HEK293 (cell line): ENCODE results near the gene RNF40.
A peak's percentile ranks its signal among the peaks of the same experiment; 100 is the strongest.

Experiments used
- HOXD13 ChIP-seq: sonication (generic); formaldehyde crosslinking; IDR thresholded peaks from 2 replicates; pipeline ENCODE4 v1.8.0; 2022; ENCODE audit warnings: missing genetic modification reagents, borderline replicate concordance
- KLF1 ChIP-seq: fragments of 450-650 bp; formaldehyde crosslinking; IDR thresholded peaks from 2 replicates; pipeline ENCODE4 v1.5.1; 2016; ENCODE audit warnings: missing biosample characterization, missing genetic modification characterization
- KLF10 ChIP-seq: fragments of 450-650 bp; IDR thresholded peaks from 2 replicates; pipeline ENCODE4 v1.5.1; 2018; ENCODE audit warnings: missing biosample characterization, mild to moderate bottlenecking, missing genetic modification characterization
- KLF17 ChIP-seq: fragments of 450-650 bp; formaldehyde crosslinking; IDR thresholded peaks from 2 replicates; pipeline ENCODE4 v1.5.1; 2016; ENCODE audit warnings: missing biosample characterization, missing genetic modification characterization
- MZF1 ChIP-seq: fragments of 450-650 bp; formaldehyde crosslinking; IDR thresholded peaks from 2 replicates; pipeline ENCODE4 v1.5.1; 2017; ENCODE audit warnings: missing biosample characterization, missing genetic modification characterization, borderline replicate concordance
- OSR2 ChIP-seq: fragments of 450-650 bp; formaldehyde crosslinking; IDR thresholded peaks from 2 replicates; pipeline ENCODE4 v1.5.1; 2016; ENCODE audit warnings: missing biosample characterization, missing genetic modification characterization
- REPIN1 ChIP-seq: fragments of 450-650 bp; formaldehyde crosslinking; IDR thresholded peaks from 2 replicates; pipeline ENCODE4 v1.5.1; 2017; ENCODE audit warnings: missing biosample characterization, missing genetic modification characterization, low read depth
- SP2 ChIP-seq: fragments of 450-650 bp; formaldehyde crosslinking; IDR thresholded peaks from 2 replicates; pipeline ENCODE4 v1.5.1; 2016; ENCODE audit warnings: missing biosample characterization, missing genetic modification characterization
- TRIM28 ChIP-seq: IDR thresholded peaks from 2 replicates; pipeline ENCODE4 v1.6.1; 2011; ENCODE audit warnings: low read length, control low read depth, borderline replicate concordance
- WT1 ChIP-seq: fragments of 450-650 bp; formaldehyde crosslinking; IDR thresholded peaks from 2 replicates; pipeline ENCODE4 v1.5.1; 2016; ENCODE audit warnings: missing biosample characterization, missing genetic modification characterization
- ZBTB1 ChIP-seq: fragments of 450-650 bp; formaldehyde crosslinking; IDR thresholded peaks from 2 replicates; pipeline ENCODE4 v1.5.1; 2016; ENCODE audit warnings: missing biosample characterization, missing genetic modification characterization
- ZBTB44 ChIP-seq: fragments of 450-650 bp; IDR thresholded peaks from 2 replicates; pipeline ENCODE4 v1.5.1; 2018; ENCODE audit warnings: missing biosample characterization, mild to moderate bottlenecking, missing genetic modification characterization
- ZBTB48 ChIP-seq: fragments of 450-650 bp; formaldehyde crosslinking; IDR thresholded peaks from 2 replicates; pipeline ENCODE4 v1.5.1; 2016; ENCODE audit warnings: missing biosample characterization, missing genetic modification characterization
- ZBTB7A ChIP-seq: fragments of 450-650 bp; formaldehyde crosslinking; IDR thresholded peaks from 2 replicates; pipeline ENCODE4 v1.5.1; 2016; ENCODE audit warnings: low read depth, missing biosample characterization, missing genetic modification characterization
- ZFP37 ChIP-seq: fragments of 450-650 bp; formaldehyde crosslinking; IDR thresholded peaks from 2 replicates; pipeline ENCODE4 v1.5.1; 2016; ENCODE audit warnings: missing biosample characterization, missing genetic modification characterization
- ZFP41 ChIP-seq: fragments of 450-650 bp; formaldehyde crosslinking; IDR thresholded peaks from 2 replicates; pipeline ENCODE4 v1.5.1; 2016; ENCODE audit warnings: missing biosample characterization, missing genetic modification characterization, borderline replicate concordance
- ZNF114 ChIP-seq: fragments of 450-650 bp; formaldehyde crosslinking; IDR thresholded peaks from 2 replicates; pipeline ENCODE4 v1.5.0; 2017; ENCODE audit warnings: missing biosample characterization, missing genetic modification characterization
- ZNF155 ChIP-seq: fragments of 450-650 bp; formaldehyde crosslinking; IDR thresholded peaks from 2 replicates; pipeline ENCODE4 v1.5.1; 2016; ENCODE audit warnings: missing biosample characterization, missing genetic modification characterization
- ZNF175 ChIP-seq: fragments of 450-650 bp; formaldehyde crosslinking; IDR thresholded peaks from 2 replicates; pipeline ENCODE4 v1.5.1; 2016; ENCODE audit warnings: missing biosample characterization, missing genetic modification characterization
- ZNF223 ChIP-seq: fragments of 450-650 bp; formaldehyde crosslinking; IDR thresholded peaks from 2 replicates; pipeline ENCODE4 v1.5.1; 2016; ENCODE audit warnings: missing biosample characterization, missing genetic modification characterization
- ZNF26 ChIP-seq: fragments of 450-650 bp; formaldehyde crosslinking; IDR thresholded peaks from 2 replicates; pipeline ENCODE4 v1.5.1; 2016; ENCODE audit warnings: missing biosample characterization, missing genetic modification characterization
- ZNF266 ChIP-seq: fragments of 450-650 bp; formaldehyde crosslinking; IDR thresholded peaks from 2 replicates; pipeline ENCODE4 v1.5.1; 2016; ENCODE audit warnings: missing biosample characterization, missing genetic modification characterization, low read depth
- ZNF302 ChIP-seq: fragments of 450-650 bp; formaldehyde crosslinking; IDR thresholded peaks from 2 replicates; pipeline ENCODE4 v1.5.1; 2016; ENCODE audit warnings: missing biosample characterization, missing genetic modification characterization, low read depth
- ZNF324 ChIP-seq: fragments of 450-650 bp; formaldehyde crosslinking; IDR thresholded peaks from 2 replicates; pipeline ENCODE4 v1.5.1; 2016; ENCODE audit warnings: missing biosample characterization, missing genetic modification characterization
- ZNF549 ChIP-seq: fragments of 450-650 bp; IDR thresholded peaks from 2 replicates; pipeline ENCODE4 v1.5.1; 2018; ENCODE audit warnings: missing biosample characterization, missing genetic modification characterization, mild to moderate bottlenecking, inconsistent platforms, moderate library complexity
- ZNF555 ChIP-seq: fragments of 450-650 bp; formaldehyde crosslinking; conservative IDR thresholded peaks from 2 replicates; pipeline ENCODE4 v1.5.1; 2017; ENCODE audit warnings: missing biosample characterization, mild to moderate bottlenecking, missing genetic modification characterization, inconsistent platforms
- ZNF610 ChIP-seq: fragments of 450-650 bp; formaldehyde crosslinking; IDR thresholded peaks from 2 replicates; pipeline ENCODE4 v1.5.1; 2016; ENCODE audit warnings: missing biosample characterization, missing genetic modification characterization, borderline replicate concordance
- ZNF626 ChIP-seq: fragments of 450-650 bp; sonication (Bioruptor Pico); formaldehyde crosslinking; IDR thresholded peaks from 2 replicates; pipeline ENCODE4 v1.5.1; 2018; ENCODE audit warnings: missing biosample characterization, missing genetic modification characterization, inconsistent platforms
- ZNF660 ChIP-seq: fragments of 450-650 bp; IDR thresholded peaks from 2 replicates; pipeline ENCODE4 v1.5.1; 2018; ENCODE audit warnings: missing biosample characterization, mild to moderate bottlenecking, missing genetic modification characterization
- ZNF670 ChIP-seq: fragments of 450-650 bp; formaldehyde crosslinking; IDR thresholded peaks from 2 replicates; pipeline ENCODE4 v1.5.1; 2016; ENCODE audit warnings: missing biosample characterization, missing genetic modification characterization, low read depth
- ZNF704 ChIP-seq: fragments of 450-650 bp; formaldehyde crosslinking; IDR thresholded peaks from 2 replicates; pipeline ENCODE4 v1.5.1; 2016; ENCODE audit warnings: missing biosample characterization, missing genetic modification characterization
- ZNF707 ChIP-seq: fragments of 450-650 bp; formaldehyde crosslinking; IDR thresholded peaks from 2 replicates; pipeline ENCODE4 v1.5.1; 2016; ENCODE audit warnings: missing biosample characterization, missing genetic modification characterization
- ZNF76 ChIP-seq: fragments of 450-650 bp; formaldehyde crosslinking; IDR thresholded peaks from 2 replicates; pipeline ENCODE4; 2016; ENCODE audit warnings: low read depth, missing biosample characterization, missing genetic modification characterization, borderline replicate concordance
- ZNF777 ChIP-seq: fragments of 450-650 bp; formaldehyde crosslinking; IDR thresholded peaks from 2 replicates; pipeline ENCODE4 v1.5.1; 2017; ENCODE audit warnings: missing biosample characterization, missing genetic modification characterization, borderline replicate concordance
- ZNF785 ChIP-seq: fragments of 450-650 bp; formaldehyde crosslinking; IDR thresholded peaks from 2 replicates; pipeline ENCODE4 v1.5.1; 2016; ENCODE audit warnings: missing biosample characterization, missing genetic modification characterization
- ZNF843 ChIP-seq: fragments of 450-650 bp; formaldehyde crosslinking; IDR thresholded peaks from 2 replicates; pipeline ENCODE4 v1.5.1; 2016; ENCODE audit warnings: missing biosample characterization, missing genetic modification characterization
- ZXDB ChIP-seq: fragments of 450-650 bp; formaldehyde crosslinking; IDR thresholded peaks from 2 replicates; pipeline ENCODE4 v1.5.1; 2016; ENCODE audit warnings: missing biosample characterization, missing genetic modification characterization

The RNF40 gene

DNA sequence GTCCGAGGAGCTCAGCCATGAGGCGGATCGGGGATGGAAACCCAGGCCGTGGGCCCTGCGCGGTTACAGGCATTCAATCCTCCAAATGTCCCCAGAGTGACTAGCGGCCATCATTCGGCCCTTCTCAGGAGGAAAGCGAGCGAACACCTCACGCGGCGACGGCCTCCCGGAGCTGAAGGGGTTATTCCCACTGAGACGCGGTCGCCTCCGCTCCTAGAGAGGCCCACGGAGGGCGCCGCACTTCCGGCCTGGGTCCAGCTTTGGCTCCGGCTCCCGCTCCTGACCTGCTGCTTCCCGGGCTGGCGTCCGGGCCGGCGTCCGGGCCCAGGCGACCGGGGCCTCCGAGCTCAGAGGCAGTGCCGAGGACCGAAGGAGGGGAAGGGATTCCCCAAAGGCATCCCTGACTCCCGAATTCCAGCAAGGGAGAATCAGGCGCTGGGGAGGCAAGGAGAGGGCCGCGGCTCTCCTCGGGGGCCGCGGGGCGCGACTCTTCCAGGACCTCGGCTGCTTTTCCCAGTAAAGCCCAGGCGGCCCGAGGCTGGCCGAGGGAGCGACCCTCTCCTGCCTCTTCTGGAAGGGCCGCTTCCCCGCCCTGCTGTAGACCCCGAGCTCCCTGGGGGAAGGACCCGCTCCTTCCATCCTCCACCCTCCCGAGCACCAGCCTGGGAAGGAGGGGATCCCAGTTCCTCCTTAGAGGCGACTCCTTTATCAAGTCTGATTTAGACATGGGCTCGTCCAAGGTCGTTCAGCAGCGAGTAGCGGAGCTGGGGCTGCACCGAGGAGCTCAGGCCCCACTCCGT, 43.4 kb downstream of the RNF40 start (continued):
- TF ChIP-seq KLF17 (tag by site-specific recombination) (peak; percentile 83), ZNF670 (tag by site-specific recombination) (no peak), ZXDB (peak; percentile 96), SP2 (tag by site-specific recombination) (peak; percentile 81), ZNF660 (tag by site-specific recombination) (peak; percentile 96), TRIM28 (peak; percentile 67; the same call in 1 of the 2 replicates), ZNF155 (no peak), WT1 (tag by site-specific recombination) (no peak; the same call in 1 of the 2 replicates), ZNF626 (no peak), ZNF704 (tag by site-specific recombination) (no peak), ZNF549 (tag by site-specific recombination) (no peak), KLF10 (no peak; the same call in 1 of the 2 replicates), OSR2 (tag by site-specific recombination) (0 out of 2 replicates have a peak, but pooled peaks have one; percentile 27), ZNF777 (tag by site-specific recombination) (no peak), ZNF175 (no peak), ZFP37 (peak; percentile 40; the same call in 1 of the 2 replicates), MZF1 (tag by site-specific recombination) (no peak), ZNF785 (tag by site-specific recombination) (no peak), HOXD13 (CRISPR knock-in tag) (no peak), REPIN1 (tag by site-specific recombination) (peak; percentile 18; the same call in 1 of the 2 replicates), ZNF843 (peak; percentile 70; the same call in 1 of the 2 replicates), ZFP41 (tag by site-specific recombination) (no peak), ZNF555 (tag by site-specific recombination) (no peak), ZBTB48 (tag by site-specific recombination) (peak; percentile 59), ZNF324 (tag by site-specific recombination) (peak; percentile 92), ZNF223 (tag by site-specific recombination) (no peak), ZNF76 (tag by site-specific recombination) (peak; percentile 84), ZNF610 (tag by site-specific recombination) (peak; percentile 74), ZNF302 (tag by site-specific recombination) (no peak), ZNF266 (no peak), ZNF26 (no peak), ZBTB1 (no peak), ZNF707 (tag by site-specific recombination) (no peak), ZNF114 (tag by site-specific recombination) (no peak), ZBTB7A (tag by site-specific recombination) (peak; percentile 24; the same call in 1 of the 2 replicates), KLF1 (tag by site-specific recombination) (no peak; the same call in 1 of the 2 replicates), ZBTB44 (peak; percentile 60; the same call in 1 of the 2 replicates)
